Osteocyte (in vitro differentiated cells): Measurements from ENCODE around the gene CNKSR3. TPM values are rescaled to one million over a fixed set of nuclear protein-coding genes. Genes with fewer than 3 reads are reported as not detected.

Source experiments
- DNase-seq: peaks from one replicate; pipeline ENCODE4 v3.0.0; 2021; ENCODE audit warnings: mixed read lengths; ENCODE audit not compliant: unreplicated experiment; ENCODE audit errors: extremely low spot score
- H3K27ac Mint-ChIP-seq: one replicate; pipeline ENCODE4 v1.8.0; 2021; ENCODE audit warnings: mild to moderate bottlenecking, mixed read lengths; ENCODE audit not compliant: unreplicated experiment
- H3K27me3 Mint-ChIP-seq: one replicate; pipeline ENCODE4 v1.8.0; 2021; ENCODE audit warnings: mixed read lengths; ENCODE audit not compliant: unreplicated experiment
- H3K36me3 Mint-ChIP-seq: one replicate; pipeline ENCODE4 v1.8.0; 2021; ENCODE audit warnings: mixed read lengths; ENCODE audit not compliant: unreplicated experiment
- H3K4me1 Mint-ChIP-seq: one replicate; pipeline ENCODE4 v1.8.0; 2021; ENCODE audit warnings: mixed read lengths; ENCODE audit not compliant: unreplicated experiment
- H3K4me3 Mint-ChIP-seq: one replicate; pipeline ENCODE4 v1.8.0; 2021; ENCODE audit warnings: mild to moderate bottlenecking, moderate library complexity, mixed read lengths; ENCODE audit not compliant: unreplicated experiment
- H3K9me3 Mint-ChIP-seq: one replicate; pipeline ENCODE4 v1.8.0; 2021; ENCODE audit warnings: mixed read lengths; ENCODE audit not compliant: unreplicated experiment
- total RNA-seq: library from RNA; stranded (reverse); gene quantifications from 2 replicates; pipeline ENCODE4 v1.2.1, GENCODE V29; 2021
- TF ChIP-seq, protein P1 (sequence below): fragments of 200-600 bp; sonication (generic); IDR thresholded peaks from 2 replicates; pipeline ENCODE4 v1.5.0; 2021; ENCODE audit warnings: antibody characterized with exemption, mild to moderate bottlenecking, moderate library complexity

Gene CNKSR3
- total RNA-seq, 1 donor from 2014 or later = 14.6 TPM

DNA sequence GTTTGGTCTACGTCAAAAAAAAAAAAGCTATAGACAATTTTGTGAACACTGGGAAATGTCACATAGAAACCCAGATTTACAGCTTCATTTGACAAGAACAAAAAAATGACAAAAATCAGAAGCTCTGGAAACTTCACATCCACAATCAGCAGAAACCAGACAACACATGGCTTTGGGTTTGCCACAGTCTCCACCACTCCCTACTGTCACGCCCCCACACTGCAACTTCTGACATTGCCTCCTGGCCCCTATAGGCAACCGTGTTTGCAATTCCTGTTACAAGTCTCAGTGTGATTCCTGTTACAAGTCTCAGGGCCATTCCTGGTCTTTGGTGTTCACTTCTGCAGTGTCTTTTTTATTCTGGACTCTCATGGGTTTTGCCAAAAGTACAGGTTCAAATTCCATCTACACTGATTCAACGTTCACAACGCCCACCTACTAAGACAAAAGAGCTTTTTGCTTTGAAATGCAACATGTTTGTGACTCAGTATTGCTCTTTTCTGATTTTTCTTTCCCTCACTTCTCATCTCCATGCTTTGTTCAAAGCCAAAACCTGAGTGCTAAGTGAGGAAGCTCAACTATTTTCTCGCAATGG is 12.0 kb downstream of the CNKSR3 start:
- Mint-ChIP-seq H3K4me1 (peaks cover 7% of the 10 kb centered on the region), H3K4me3 (no peak overlapping the region), H3K9me3 (no peaks in the 10 kb centered on the region), H3K27me3 (no peaks in the 10 kb centered on the region), H3K36me3 (peaks cover 7% of the 10 kb centered on the region), H3K27ac (no peak overlapping the region)
- DNase-seq = no peak
- TF ChIP-seq, protein P1, sequence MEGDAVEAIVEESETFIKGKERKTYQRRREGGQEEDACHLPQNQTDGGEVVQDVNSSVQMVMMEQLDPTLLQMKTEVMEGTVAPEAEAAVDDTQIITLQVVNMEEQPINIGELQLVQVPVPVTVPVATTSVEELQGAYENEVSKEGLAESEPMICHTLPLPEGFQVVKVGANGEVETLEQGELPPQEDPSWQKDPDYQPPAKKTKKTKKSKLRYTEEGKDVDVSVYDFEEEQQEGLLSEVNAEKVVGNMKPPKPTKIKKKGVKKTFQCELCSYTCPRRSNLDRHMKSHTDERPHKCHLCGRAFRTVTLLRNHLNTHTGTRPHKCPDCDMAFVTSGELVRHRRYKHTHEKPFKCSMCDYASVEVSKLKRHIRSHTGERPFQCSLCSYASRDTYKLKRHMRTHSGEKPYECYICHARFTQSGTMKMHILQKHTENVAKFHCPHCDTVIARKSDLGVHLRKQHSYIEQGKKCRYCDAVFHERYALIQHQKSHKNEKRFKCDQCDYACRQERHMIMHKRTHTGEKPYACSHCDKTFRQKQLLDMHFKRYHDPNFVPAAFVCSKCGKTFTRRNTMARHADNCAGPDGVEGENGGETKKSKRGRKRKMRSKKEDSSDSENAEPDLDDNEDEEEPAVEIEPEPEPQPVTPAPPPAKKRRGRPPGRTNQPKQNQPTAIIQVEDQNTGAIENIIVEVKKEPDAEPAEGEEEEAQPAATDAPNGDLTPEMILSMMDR = no peak

- no peak overlapping the region for H3K4me3 Mint-ChIP-seq
- TF ChIP-seq, protein P1 = no peak
- no peaks in the 10 kb centered on the region for H3K9me3 Mint-ChIP-seq
- DNase-seq = no peak
- H3K27me3 Mint-ChIP-seq = no peaks in the 10 kb centered on the region
- H3K4me1 Mint-ChIP-seq = peaks cover 5% of the 10 kb centered on the region
- peaks cover 7% of the 10 kb centered on the region for H3K36me3 Mint-ChIP-seq
- H3K27ac Mint-ChIP-seq = no peak overlapping the region
Measured at GRCh38 chr6:154496793-154497517, 13.5 kb downstream of the CNKSR3 start.

DNA sequence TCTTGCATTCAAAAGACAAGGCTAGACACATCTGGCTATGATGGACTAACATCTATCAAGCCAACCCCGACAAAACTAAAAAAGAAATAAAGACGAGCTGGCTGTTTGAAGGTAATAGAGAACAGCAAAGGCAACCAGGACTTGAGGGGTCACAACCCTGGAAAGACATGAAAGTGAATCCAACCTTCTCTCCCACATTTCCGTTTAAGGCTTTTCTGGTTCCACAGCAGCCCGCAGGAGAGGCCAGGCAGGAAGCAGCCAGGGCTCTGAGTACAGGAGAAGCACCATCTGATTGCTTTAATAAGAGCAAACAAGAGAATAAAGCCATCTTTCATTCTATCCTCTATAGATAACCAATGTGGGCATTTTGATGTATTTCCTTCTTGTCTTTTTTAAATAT is 14.3 kb downstream of the CNKSR3 start:
- peaks cover 9% of the 10 kb centered on the region for H3K4me1 Mint-ChIP-seq
- DNase-seq = no peak
- H3K27ac Mint-ChIP-seq = no peak overlapping the region
- peaks cover 7% of the 10 kb centered on the region for H3K36me3 Mint-ChIP-seq
- no peaks in the 10 kb centered on the region for H3K9me3 Mint-ChIP-seq
- H3K27me3 Mint-ChIP-seq = no peaks in the 10 kb centered on the region
- H3K4me3 Mint-ChIP-seq = no peak overlapping the region
- TF ChIP-seq, protein P1 = no peak

DNA sequence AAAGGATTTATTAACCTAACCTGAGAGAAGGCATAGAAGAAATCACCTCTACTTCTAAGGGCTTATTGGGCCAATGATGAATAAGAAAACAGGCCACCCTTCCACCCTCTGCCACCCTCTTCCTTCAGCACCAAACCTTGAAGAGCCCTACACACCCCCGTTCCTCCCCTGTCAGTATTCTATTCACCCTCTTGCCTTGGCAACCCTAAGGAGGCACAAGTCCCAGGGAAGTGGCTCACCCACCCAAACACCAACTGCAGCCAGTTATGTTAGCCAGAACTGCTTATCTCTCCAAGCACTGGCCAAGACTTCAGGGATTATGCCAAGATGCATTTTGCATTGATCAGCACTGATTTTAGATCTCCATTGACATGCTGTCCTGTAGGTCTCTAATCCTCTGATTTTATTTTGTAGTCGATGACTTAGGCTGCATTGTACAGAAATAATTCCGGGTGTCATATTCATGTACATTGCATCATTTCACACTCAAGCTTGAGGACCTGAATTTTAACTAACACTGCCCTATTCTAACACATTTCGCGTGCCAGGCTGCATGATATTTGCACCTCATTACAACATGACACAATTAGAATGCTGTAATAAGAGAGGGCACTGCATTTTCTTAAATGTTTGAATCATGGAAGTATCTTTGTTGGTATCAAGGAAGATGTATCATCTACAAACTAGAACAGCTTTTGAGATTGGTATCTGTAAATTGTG is 15.7 kb downstream of the CNKSR3 start:
- Mint-ChIP-seq H3K9me3 (no peaks in the 10 kb centered on the region), H3K27ac (no peak overlapping the region), H3K27me3 (no peaks in the 10 kb centered on the region), H3K4me1 (peaks cover 8% of the 10 kb centered on the region), H3K36me3 (peaks cover 9% of the 10 kb centered on the region), H3K4me3 (no peak overlapping the region)
- no peak for DNase-seq
- TF ChIP-seq, protein P1 = no peak
